Hematopoietic multipotent progenitor cell treated with erythropoietin and hydrocortisone succinate and interleukin-3 and kit ligand, for 15 days (in vitro differentiated cells): ENCODE measurements around the gene ZNF426.

Source experiments
- DNase-seq: peaks from one replicate; pipeline ENCODE4 v3.0.0-alpha.2; 2015; ENCODE audit warnings: low spot score

The ZNF426 gene

DNA sequence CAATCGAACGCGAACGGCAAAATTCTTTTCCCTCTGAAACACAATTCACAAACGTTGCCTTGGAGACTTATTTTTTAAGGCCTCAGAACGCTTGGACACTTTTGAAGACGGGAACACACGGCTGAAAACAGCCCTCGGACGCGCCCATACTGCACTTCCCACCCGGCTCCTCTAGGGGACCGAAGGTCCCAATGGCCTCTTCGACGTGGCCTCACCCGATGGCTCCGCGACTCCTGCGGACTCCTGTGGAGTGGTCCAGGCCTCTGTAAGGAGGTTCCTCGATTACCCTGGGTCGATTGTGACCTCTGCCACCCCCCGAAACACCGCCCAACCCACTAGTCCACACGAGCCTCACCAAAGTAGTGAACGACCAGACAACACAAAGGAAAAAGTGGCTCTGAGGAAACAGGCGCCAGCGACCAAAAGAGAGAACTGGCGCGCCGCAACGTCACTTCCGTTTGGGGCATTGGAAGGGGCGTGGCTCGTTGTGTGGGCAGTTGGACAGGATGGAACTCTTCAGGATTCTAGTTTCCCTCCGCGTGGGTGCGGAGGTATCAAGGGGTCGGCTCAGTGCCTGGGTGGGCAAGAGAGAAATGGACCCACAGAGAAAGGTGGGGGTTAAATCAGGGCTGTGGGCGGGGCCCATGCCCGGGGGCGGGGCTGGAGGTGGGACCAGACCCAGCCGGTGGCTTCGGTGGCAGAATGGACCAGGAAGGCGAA lies 40.1 kb downstream of the ZNF426 start, which contains the start of gene ZNF560:
ZNF560 (minus strand) TSS at position 434 of the 720 bp plus-strand sequence. CDS start 23,303 bp downstream, outside the sequence.
- DNase-seq: no peak

DNA sequence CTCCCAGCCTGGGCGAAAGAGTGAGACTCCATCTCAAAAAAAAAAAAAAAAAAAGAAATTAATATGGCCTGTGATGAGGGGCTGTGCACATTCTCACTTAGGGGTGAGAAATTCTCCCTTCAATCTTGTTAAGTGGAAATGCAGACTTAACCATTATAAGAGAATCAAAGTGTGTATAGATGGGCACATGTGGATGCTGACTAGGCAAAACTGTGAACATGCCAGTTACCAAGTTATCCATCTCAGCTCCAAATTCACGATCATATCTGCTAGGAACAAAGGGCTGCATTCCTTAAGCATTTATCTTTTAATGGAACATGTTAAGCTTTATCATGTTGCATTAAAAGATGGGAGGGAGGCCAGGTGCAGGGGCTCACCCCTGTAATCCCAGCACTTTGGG lies 44.3 kb downstream of the ZNF426 start:
- DNase-seq: no peak

DNA sequence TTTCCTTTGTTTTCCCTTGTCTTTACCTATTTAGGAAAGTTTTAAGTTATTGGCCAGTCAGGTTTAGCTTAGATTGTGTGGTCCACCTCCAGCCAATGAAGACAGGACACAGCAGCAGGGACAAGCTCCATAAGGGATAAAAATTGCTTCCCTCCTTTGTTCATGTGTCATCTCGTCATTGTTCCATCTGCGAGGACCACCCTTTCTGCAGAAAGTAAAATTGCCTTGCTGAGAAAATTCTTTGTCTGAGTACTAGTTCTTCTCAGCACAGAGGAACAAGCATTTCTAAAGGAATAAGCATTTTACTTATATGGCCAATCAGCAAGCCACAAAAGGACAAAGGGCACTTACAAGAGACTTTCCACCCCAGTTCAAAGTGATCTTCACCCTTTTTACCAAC lies 51.4 kb downstream of the ZNF426 start:
- no peak for DNase-seq

DNA sequence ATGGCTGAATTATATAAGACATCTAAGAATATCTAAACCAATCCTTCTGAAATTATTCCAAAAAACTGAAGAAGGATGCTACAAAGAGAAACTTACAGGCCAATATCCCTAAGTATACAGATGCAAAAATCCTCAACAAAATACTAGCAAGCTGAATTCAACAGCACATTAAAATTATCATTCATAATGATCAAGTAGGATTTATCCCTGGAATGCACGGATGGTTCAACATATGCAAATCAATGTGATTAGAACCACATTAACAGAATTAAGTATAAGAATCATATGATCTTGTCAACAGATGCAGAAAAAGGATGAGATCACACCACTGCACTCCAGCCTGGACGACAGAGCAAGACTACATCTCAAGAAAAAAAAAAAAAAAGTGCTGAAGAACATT lies 53.3 kb downstream of the ZNF426 start:
- no peak for DNase-seq

DNA sequence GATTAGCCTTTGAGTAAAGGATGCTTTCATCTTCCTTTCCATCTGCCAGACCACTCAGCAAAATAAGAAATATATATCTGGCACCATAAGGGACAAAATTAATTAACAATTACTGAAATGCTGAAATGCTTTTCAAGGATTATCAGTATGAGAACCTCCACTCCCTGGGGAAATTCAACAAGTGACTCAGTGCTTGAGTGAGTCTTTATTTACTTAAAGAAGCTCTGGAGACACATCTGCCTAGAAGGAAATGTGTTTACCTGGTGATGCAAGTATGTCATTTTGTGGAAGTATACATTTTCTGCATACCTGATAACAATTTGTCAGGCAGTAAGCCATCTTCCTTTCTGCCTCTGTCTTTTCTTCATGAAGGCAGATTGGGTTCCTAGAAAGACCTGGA lies 63.5 kb downstream of the ZNF426 start:
- DNase-seq: no peak
